Measurements from ENCODE around the gene GALNT2. TPM values are rescaled to one million over a fixed set of nuclear protein-coding genes. Genes with fewer than 3 reads are reported as not detected.

GALNT2 gene
- polyA plus RNA-seq, 2 of the 4 experiments (the other 2 are of a cell fraction): 66.9 to 114 TPM

DNA sequence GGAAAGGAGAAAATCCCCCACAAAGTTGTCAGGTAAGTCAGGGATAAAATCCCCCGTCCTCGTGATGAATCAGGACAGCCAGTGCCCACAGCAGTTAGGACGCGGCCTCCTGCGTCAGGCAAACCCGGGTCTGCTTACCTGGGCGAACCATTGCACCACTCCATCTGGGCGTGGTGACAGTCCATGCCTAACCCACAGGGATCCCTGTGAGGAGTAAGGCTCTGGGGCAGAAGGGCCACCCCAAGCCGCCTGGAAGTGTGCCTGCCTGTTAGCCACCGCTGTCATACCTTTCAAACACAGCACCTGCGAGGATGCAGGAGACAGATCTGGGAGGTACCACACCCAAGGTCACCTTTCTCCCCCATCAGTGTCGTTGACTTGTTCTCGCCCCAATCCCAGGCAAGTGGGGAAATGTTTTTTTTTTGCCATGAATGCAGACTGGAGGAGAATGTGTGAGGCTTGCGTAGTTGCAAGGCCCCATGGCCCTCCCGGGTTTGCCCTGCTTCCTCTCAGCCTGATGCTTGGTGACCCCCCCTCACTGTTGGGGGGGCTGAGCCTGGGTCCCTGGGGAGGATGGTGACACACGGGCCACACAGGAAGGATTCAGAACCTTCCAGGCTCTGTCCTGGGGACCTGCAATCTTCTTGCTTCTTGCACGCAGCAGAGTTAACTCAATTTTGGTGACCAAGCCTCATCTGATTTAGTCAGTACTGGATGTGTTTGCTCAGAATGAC lies 252.1 kb downstream of the GALNT2 start (continued):
- TF ChIP-seq ELK1 (IDR thresholded peaks at IDR 0.05; ENCODE audit: low read depth, low read length) (no peak), NPAS2 (CRISPR knock-in tag; IDR thresholded peaks at IDR 0.05; ENCODE audit: borderline replicate concordance) (no peak), ZC3H11A (IDR thresholded peaks at IDR 0.05) (no peak), SMC3 (IDR thresholded peaks at IDR 0.05) (no peak), CTCF (IDR thresholded peaks at IDR 0.05) (no peak), FOXS1 (CRISPR knock-in tag; IDR thresholded peaks at IDR 0.05) (no peak), REST (IDR thresholded peaks at IDR 0.05) (no peak), E2F6 (IDR thresholded peaks at IDR 0.05; ENCODE audit: borderline replicate concordance, low read depth) (no peak)

- ChIA-PET POLR2A (no interaction called here), CTCF (interaction anchor here (0.7 kb wide), 1 partner anchor 9 kb away, joined by 4 read pairs; no protein-coding TSS in a partner anchor)
- H3K27ac ChIP-seq: no peak overlapping the region
- FAIRE-seq: no peak
- TF ChIP-seq SMC3 (IDR thresholded peaks at IDR 0.05): no peak
- no peak for TF ChIP-seq CHD4 (IDR thresholded peaks at IDR 0.05; ENCODE audit: borderline replicate concordance)
- TF ChIP-seq RAD21 (conservative IDR thresholded peaks at IDR 0.05 in 1 of 2, IDR thresholded peaks at IDR 0.05 in 1 of 2): no peak
- no peak for TF ChIP-seq TFCP2L1 (CRISPR knock-in tag; IDR thresholded peaks at IDR 0.05)
- TF ChIP-seq, protein P1, sequence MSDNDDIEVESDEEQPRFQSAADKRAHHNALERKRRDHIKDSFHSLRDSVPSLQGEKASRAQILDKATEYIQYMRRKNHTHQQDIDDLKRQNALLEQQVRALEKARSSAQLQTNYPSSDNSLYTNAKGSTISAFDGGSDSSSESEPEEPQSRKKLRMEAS (IDR thresholded peaks at IDR 0.05): no peak
- TF ChIP-seq RARB (CRISPR knock-in tag; IDR thresholded peaks at IDR 0.05): no peak
- no peak for TF ChIP-seq KDM1A (IDR thresholded peaks at IDR 0.05; ENCODE audit: low read depth)
- no peak for TF ChIP-seq RCOR1 (IDR thresholded peaks at IDR 0.05; ENCODE audit: low read depth, low read length)
- TF ChIP-seq NR3C1 (IDR thresholded peaks at IDR 0.05): no peak
- TF ChIP-seq ESRRA (IDR thresholded peaks at IDR 0.05; ENCODE audit: borderline replicate concordance, low read length): no peak
- no peak for TF ChIP-seq BHLHE40 (IDR thresholded peaks at IDR 0.05; ENCODE audit: low read depth, low read length)
- no peak for TF ChIP-seq ZSCAN20 (CRISPR knock-in tag; IDR thresholded peaks at IDR 0.05)
- TF ChIP-seq HOXA7 (CRISPR knock-in tag; IDR thresholded peaks at IDR 0.05): no peak
- TF ChIP-seq ATOH8 (CRISPR knock-in tag; IDR thresholded peaks at IDR 0.05; ENCODE audit: low read depth): no peak
- TF ChIP-seq CHD2 (IDR thresholded peaks at IDR 0.05; ENCODE audit: low read length, partially characterized antibody): no peak
- TF ChIP-seq POLR2A (IDR thresholded peaks at IDR 0.05; ENCODE audit: low read length): no peak
- no peak for TF ChIP-seq MAZ (IDR thresholded peaks at IDR 0.05; ENCODE audit: borderline replicate concordance, low read depth, low read length)
- TF ChIP-seq CEBPB (IDR thresholded peaks at IDR 0.05): no peak
- TF ChIP-seq SREBF2 (IDR thresholded peaks at IDR 0.05): no peak
- DNase-seq (ENCODE audit: low read depth in 1 of 2, low spot score in 1 of 2): no peak
- H3K9me3 ChIP-seq: no peaks in the 10 kb centered on the region
- H3K4me2 ChIP-seq: no peak overlapping the region
- H3K4me1 ChIP-seq: no peaks in the 10 kb centered on the region
- 43% methylated on average over 4 of the region's 4 CpGs for WGBS (ENCODE audit: missing lambda C conversion rate)
- H3K4me3 ChIP-seq: no peak overlapping the region
- no peak for ATAC-seq
Observed at GRCh38 chr1:230320804-230321203, 253.8 kb downstream of the GALNT2 start.

All from A549 (cell line).